Inflammatory macrophage (primary cell): ENCODE measurements around the gene MASP2.
"Not testable (repeated sequence)": the region's sequence is repeated elsewhere in the genome, so short reads cannot be mapped to it uniquely, and the experiment has no call there.

Experiments used
- DNase-seq, 2 donors: peaks; one replicate each; pipeline ENCODE4 v3.0.0-alpha.2; 2020 to 2022
- total RNA-seq, 18 experiments: gene quantifications; one replicate each; lab custom pipeline; 2026; ENCODE audit warnings: mixed read lengths in 6 of 18, inconsistent platforms in 2 of 18; lab: John Stamatoyannopoulos, UW

The MASP2 gene
- 0 to 0.10 (median 0) reads per million in 18 experiments for total RNA-seq

GRCh38 chr1:11046625-11047365 lies at the start of gene MASP2:
TSS of gene MASP2 (minus strand) at chr1:11047239. CDS start at chr1:11047207, 32 bp downstream.
- DNase-seq: no peak

GRCh38 chr1:11083784-11084183 lies 36.7 kb upstream of the MASP2 start:
- not testable (repeated sequence) for DNase-seq

GRCh38 chr1:11080931-11081330 lies 33.9 kb upstream of the MASP2 start:
- DNase-seq: no peak

- DNase-seq: no peak
These were observed 31.6 kb upstream of the MASP2 start for GRCh38 chr1:11078631-11079030.

- DNase-seq: not testable (repeated sequence)
These were observed 26.4 kb upstream of the MASP2 start for GRCh38 chr1:11073398-11073797.

GRCh38 chr1:11072216-11072917 lies 25.3 kb upstream of the MASP2 start:
- DNase-seq: no peak

- no peak for DNase-seq
These were observed 24.6 kb upstream of the MASP2 start for GRCh38 chr1:11071463-11072215.

GRCh38 chr1:11070876-11071275 lies 23.8 kb upstream of the MASP2 start:
- no peak for DNase-seq

GRCh38 chr1:11068600-11069473 lies 21.8 kb upstream of the MASP2 start:
- no peak for DNase-seq

- DNase-seq: no peak
These were observed 20.9 kb upstream of the MASP2 start for GRCh38 chr1:11067716-11068599.

- no peak for DNase-seq
These were observed 18.8 kb upstream of the MASP2 start for GRCh38 chr1:11065796-11066195.

- no peak for DNase-seq
These were observed 17.9 kb upstream of the MASP2 start for GRCh38 chr1:11064942-11065341.

- DNase-seq: not testable (repeated sequence)
These were observed 17.0 kb upstream of the MASP2 start for GRCh38 chr1:11063937-11064537.

- peak in 1 of 2 donors; percentile 29 for DNase-seq
These were observed 15.9 kb upstream of the MASP2 start for GRCh38 chr1:11062965-11063401.

GRCh38 chr1:11061652-11062365 lies 14.8 kb upstream of the MASP2 start:
- no peak for DNase-seq

GRCh38 chr1:11059968-11060830 lies 13.2 kb upstream of the MASP2 start, which contains the start of gene SRM:
TSS of gene SRM (minus strand) at chr1:11060018. CDS start at chr1:11059943, 75 bp downstream.
- DNase-seq: peak; percentile 93 to 97

- no peak for DNase-seq
These were observed 12.3 kb upstream of the MASP2 start for GRCh38 chr1:11059155-11059967.

GRCh38 chr1:11058595-11059154 lies 11.6 kb upstream of the MASP2 start:
- DNase-seq: no peak
